GM12892 (cell line): Measurements from ENCODE around the gene SETMAR.
"Not testable (repeated sequence)": the region's sequence is repeated elsewhere in the genome, so short reads cannot be mapped to it uniquely, and the experiment has no call there.

ENCODE experiments used
- DNase-seq: peaks from one replicate; pipeline ENCODE4 v3.0.0; 2011; ENCODE audit not compliant: insufficient read length
- FAIRE-seq: peaks from 2 replicates; lab custom pipeline; 2011; peaks lifted over from hg19 to GRCh38; lab: Jason Lieb, UNC
- POLR2A ChIP-seq: IDR thresholded peaks from 2 replicates; pipeline ENCODE4 v1.6.1; 2011; ENCODE audit warnings: low read depth, low read length, control low read depth
- POLR2AphosphoS5 ChIP-seq: IDR thresholded peaks from 2 replicates; pipeline ENCODE4 v1.6.1; 2011; ENCODE audit warnings: low read depth, low read length, control low read depth
- TAF1 ChIP-seq: IDR thresholded peaks from 2 replicates; pipeline ENCODE4 v1.6.1; 2011; ENCODE audit warnings: low read depth, mild to moderate bottlenecking, control low read depth, low read length, borderline replicate concordance

SETMAR gene

GRCh38 chr3:4320096-4320911 lies 17.1 kb downstream of the SETMAR start:
- DNase-seq, result no peak
- no peak for FAIRE-seq

DNA sequence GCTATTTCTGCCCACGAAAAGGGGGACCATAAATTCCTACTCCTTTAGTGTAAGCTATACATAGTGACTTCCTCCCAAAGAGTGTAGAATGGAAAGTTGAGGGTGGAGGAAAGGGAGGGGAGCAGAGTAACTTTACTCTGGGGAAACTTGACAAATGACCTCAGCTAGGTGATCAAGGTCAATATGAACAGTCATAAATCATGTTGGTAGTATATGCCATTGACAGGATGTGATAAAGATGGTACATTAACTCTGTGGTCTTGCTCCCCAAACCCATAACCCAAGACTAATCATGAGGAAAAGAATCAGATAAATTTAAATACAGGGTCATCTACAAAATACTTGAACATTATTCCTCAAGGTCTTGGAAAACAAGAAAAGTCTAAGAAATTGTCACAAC lies 18.6 kb downstream of the SETMAR start:
- no peak for TF ChIP-seq TAF1
- TF ChIP-seq POLR2AphosphoS5, result no peak
- TF ChIP-seq POLR2A, result no peak
- FAIRE-seq (no peak), DNase-seq (no peak)

More at GRCh38 chr3:4320096-4320911, 17.1 kb downstream of the SETMAR start:
- TF ChIP-seq TAF1 (no peak), POLR2AphosphoS5 (no peak), POLR2A (no peak)

DNA sequence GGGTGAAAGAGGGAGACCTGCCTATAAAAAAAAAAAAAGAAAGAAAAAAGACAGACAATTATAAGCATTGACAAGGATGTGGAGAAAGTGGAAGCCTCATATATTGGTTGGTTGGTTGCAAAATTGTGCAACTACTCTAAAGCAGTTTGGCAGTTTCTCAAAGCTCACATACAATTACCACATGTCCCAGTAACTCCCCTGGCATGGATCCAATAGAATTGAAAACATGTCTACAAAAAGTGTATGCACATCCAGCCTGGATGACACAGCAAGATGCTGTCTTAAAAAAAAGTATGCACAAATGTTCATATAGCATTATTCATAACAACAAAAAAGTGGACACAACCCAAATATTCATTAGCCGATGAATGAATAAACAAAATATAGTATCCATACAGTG lies 19.5 kb downstream of the SETMAR start:
- TF ChIP-seq TAF1 (no peak), POLR2A (no peak), POLR2AphosphoS5 (no peak)
- DNase-seq (no peak), FAIRE-seq (no peak)

GRCh38 chr3:4323246-4324027 lies 20.3 kb downstream of the SETMAR start:
- FAIRE-seq (no peak), DNase-seq (no peak)
- no peak for TF ChIP-seq POLR2AphosphoS5
- no peak for TF ChIP-seq POLR2A

GRCh38 chr3:4326868-4327267 lies 23.7 kb downstream of the SETMAR start:
- FAIRE-seq (no peak), DNase-seq (no peak)
- TF ChIP-seq POLR2A (no peak), POLR2AphosphoS5 (no peak), TAF1 (no peak)

- DNase-seq, FAIRE-seq: not testable (repeated sequence)
These were observed 26.6 kb downstream of the SETMAR start for GRCh38 chr3:4329806-4330205.

DNA sequence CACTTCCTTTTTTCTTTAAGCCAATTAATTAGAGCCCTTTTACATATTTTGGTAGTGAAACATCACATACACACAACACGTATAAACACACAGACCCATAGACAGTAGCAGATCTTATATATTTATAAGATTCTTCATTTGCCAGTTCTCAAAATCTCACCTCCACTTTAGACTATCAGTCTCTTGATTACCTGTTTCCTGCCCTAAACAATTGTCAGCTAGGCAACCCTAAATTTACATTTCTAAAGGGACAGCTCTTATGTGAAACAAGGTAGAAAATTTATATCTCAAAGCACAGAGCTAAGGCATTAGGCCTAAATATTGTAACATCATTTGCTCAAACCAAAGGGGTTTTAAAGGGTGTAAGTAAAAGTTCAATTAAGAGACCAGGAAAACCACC lies 28.9 kb downstream of the SETMAR start:
- TF ChIP-seq POLR2A (no peak), TAF1 (no peak), POLR2AphosphoS5 (no peak)
- FAIRE-seq (no peak), DNase-seq (no peak)

GRCh38 chr3:4332574-4332973 lies 29.4 kb downstream of the SETMAR start:
- FAIRE-seq (no peak), DNase-seq (no peak)
- TF ChIP-seq POLR2AphosphoS5, result no peak

DNA sequence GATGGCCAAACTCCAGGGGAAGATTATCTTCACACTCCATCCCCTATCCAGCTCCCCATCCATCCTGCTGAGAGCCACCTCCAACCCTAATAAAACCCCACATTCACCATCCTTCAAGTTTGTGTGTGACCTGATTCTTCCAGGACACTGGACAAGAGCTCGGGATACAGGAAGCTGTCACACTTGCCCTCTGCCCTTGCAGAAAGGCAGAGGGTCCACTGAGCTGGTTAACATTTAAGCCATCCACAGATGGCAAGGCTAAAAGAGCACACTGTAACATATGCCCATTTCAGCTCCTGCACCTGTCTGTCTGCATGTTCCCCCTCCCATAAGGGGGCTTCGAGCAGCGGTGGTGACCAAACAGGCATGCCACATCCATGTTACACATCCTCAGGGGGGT lies 29.8 kb downstream of the SETMAR start:
- FAIRE-seq (no peak), DNase-seq (no peak)
- no peak for TF ChIP-seq TAF1
- TF ChIP-seq POLR2A, result no peak
- TF ChIP-seq POLR2AphosphoS5, result no peak

- DNase-seq (no peak), FAIRE-seq (no peak)
- no peak for TF ChIP-seq POLR2A
These were observed 31.4 kb downstream of the SETMAR start for GRCh38 chr3:4334548-4334947.

- no peak for DNase-seq
- no peak for TF ChIP-seq TAF1
- no peak for TF ChIP-seq POLR2A
- no peak for TF ChIP-seq POLR2AphosphoS5
- FAIRE-seq, result no peak
These were observed 32.8 kb downstream of the SETMAR start for GRCh38 chr3:4335840-4336562.
